ENCODE measurements around the gene CTSD. TPM values are rescaled to one million over a fixed set of nuclear protein-coding genes. Genes with fewer than 3 reads are reported as not detected.
A peak's percentile ranks its signal among the peaks of the same experiment; 100 is the strongest.

The CTSD gene
- total RNA-seq, 4 donors from 2014 or later, result 573 to 913 (median 707) TPM

DNA sequence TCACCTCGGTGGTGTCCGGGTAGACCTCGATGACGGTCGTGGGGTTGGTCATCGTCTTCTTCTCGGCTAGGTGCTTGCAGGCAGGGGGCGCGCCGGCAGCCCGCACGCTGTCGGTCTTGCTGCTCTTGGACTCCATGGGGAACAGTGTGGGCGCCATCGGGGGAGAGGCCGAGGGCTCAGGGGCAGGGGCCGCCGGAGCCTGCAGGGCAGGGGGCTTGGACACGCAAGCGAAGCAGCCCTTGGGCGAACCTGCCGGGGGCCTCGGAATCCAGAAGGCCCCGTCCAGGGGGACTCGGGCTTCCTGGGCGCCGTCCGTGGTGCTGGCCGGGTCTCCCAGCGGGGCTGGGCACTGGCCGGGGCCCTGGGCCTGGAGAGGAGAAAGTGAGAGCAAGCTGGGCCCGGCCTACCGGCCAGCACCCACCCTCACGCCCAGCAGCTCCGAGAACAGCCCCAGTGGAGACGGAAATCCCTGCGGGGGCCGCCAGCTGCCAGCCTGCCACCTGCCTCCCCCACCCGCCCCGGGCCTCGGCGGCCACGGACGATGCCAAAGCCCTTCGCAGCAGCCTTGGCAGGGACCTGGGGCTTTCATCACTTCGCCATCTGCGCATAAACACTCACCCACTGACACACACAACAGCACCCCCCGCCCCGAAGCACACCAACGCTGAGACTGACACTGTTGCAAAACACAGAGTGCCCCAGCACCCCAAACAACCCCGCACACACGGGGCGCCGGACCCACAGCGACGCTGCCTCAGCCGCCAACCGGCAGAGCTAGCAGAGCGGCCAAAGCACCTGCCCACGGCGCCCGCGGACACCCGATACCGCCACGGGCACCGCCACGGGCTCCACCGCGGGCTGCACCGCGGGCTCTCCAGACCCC lies 15.7 kb downstream of the CTSD start:
- peak overlapping the region; percentile 26 for H3K4me3 ChIP-seq (ENCODE audit: low read depth, poor library complexity, severe bottlenecking)
- peak in 1 of 2 donors; percentile 86 for DNase-seq (ENCODE audit: low spot score in 2 of 2)
- intact Hi-C loops (cut with DNase I; ENCODE audit: low total_unique reads), result no loop called here
- TF ChIP-seq POLR2A (IDR thresholded peaks at IDR 0.05), result no peak
- TF ChIP-seq, protein P1, sequence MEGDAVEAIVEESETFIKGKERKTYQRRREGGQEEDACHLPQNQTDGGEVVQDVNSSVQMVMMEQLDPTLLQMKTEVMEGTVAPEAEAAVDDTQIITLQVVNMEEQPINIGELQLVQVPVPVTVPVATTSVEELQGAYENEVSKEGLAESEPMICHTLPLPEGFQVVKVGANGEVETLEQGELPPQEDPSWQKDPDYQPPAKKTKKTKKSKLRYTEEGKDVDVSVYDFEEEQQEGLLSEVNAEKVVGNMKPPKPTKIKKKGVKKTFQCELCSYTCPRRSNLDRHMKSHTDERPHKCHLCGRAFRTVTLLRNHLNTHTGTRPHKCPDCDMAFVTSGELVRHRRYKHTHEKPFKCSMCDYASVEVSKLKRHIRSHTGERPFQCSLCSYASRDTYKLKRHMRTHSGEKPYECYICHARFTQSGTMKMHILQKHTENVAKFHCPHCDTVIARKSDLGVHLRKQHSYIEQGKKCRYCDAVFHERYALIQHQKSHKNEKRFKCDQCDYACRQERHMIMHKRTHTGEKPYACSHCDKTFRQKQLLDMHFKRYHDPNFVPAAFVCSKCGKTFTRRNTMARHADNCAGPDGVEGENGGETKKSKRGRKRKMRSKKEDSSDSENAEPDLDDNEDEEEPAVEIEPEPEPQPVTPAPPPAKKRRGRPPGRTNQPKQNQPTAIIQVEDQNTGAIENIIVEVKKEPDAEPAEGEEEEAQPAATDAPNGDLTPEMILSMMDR (IDR thresholded peaks at IDR 0.05), result no peak
- WGBS, 2 donors, result 39 to 69% methylated on average over 22 to 52 of the region's 72 CpGs

DNA sequence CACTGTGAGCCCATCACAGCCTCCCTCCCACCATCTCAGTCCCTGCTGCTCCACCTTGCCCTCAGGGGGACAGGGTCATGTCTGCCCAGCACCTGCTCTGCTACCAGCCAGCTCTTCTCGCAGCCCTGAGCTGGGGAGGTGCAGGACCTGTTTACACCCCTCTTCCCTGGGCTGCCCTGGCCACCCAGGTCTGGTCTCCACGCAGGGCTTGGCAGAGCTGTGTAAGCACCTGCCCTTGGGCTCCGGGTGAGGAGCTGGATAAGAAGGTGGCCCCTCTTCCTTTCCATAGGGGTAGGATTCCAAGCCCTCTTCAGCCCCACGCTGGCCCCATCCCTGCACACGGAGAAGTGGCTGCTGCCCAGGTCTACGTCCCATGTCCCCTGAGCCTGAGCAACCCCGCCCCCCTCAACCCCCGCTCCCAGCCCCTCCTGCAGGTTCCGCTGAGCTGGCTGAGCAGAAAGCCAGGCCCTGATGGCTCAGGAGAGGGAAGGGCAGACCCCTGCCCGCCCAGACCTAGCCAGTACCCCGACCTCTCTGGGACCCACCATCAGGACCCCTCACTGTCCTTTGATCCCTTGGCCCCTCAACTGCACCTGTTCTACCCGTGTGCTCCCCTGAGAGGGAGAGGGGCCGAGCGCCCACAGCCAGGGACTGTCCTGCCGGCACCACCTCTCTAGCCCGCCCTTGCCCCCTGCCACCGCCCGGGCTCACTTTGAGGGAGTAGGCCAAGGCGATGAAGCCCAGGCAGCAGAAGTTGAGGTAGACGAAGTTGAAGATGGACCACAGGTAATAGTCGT lies 16.6 kb downstream of the CTSD start:
- intact Hi-C loops (cut with DNase I; ENCODE audit: low total_unique reads), result no loop called here
- peak in 1 of 2 donors; percentile 84 for DNase-seq (ENCODE audit: low spot score in 2 of 2)
- TF ChIP-seq, protein P1 (IDR thresholded peaks at IDR 0.05), result no peak
- no peak for TF ChIP-seq POLR2A (IDR thresholded peaks at IDR 0.05)
- 74 to 85% methylated on average over 15 to 20 of the region's 21 CpGs for WGBS, 2 donors
- H3K4me3 ChIP-seq (ENCODE audit: low read depth, poor library complexity, severe bottlenecking), result no peak overlapping the region

DNA sequence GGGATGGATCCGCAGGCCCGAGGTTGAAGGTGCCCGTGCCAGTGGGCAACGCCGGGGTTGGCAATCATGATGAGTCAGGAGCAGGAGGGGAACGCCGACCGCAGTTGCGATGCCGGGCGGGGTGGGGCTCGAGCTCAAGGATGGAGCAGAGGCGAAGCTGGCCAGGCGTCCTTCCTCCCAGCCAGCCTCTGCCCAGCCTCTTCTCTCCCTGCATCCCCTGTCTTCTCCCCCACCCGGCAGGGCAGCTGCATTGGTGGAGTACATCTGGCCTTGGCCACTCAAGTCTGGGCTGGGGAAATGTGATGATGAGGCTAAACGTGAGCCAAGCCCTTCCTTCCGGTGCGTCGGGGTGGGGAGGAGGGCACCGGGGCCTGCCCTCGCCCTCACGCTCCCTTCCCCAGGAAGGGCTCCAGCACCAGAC lies 17.2 kb downstream of the CTSD start:
- TF ChIP-seq POLR2A (IDR thresholded peaks at IDR 0.05), result no peak
- TF ChIP-seq, protein P1 (IDR thresholded peaks at IDR 0.05), result no peak
- 64 to 74% methylated on average over 22 of the region's 22 CpGs for WGBS, 2 donors
- no peak overlapping the region for H3K4me3 ChIP-seq (ENCODE audit: low read depth, poor library complexity, severe bottlenecking)
- DNase-seq (ENCODE audit: low spot score in 2 of 2), result peak in 1 of 2 donors; percentile 88
- intact Hi-C loops (cut with DNase I; ENCODE audit: low total_unique reads), result no loop called here

DNA sequence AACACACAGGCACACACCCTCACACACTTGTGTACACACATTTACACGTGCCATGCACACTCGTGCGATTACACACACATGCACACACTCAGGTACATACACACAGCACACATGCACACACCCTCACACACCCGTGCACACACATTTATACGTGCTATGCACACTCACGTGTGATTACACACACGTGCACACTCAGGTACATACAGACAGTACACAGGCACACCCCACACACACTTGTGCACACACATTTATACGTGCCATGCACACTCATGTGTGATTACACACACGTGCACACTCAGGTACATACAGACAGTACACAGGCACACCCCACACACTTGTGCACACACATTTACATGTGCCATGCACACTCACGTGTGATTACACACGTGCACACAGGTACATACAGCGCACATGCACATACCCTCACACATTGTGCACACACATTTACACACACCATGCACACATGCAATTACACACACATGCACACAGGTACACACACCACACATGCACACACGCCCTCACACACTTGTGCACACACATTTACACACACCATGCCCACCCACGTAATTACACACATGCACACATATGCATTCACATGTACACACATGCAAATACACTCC lies 17.9 kb downstream of the CTSD start:
- DNase-seq (ENCODE audit: low spot score in 2 of 2), result no peak
- intact Hi-C loops (cut with DNase I; ENCODE audit: low total_unique reads), result no loop called here
- no peak overlapping the region for H3K4me3 ChIP-seq (ENCODE audit: low read depth, poor library complexity, severe bottlenecking)
- WGBS, 2 donors, result 84 to 89% methylated on average over 14 of the region's 14 CpGs
- TF ChIP-seq, protein P1 (IDR thresholded peaks at IDR 0.05), result peak in 1 of 3 donors; percentile 20
- no peak for TF ChIP-seq POLR2A (IDR thresholded peaks at IDR 0.05)

DNA sequence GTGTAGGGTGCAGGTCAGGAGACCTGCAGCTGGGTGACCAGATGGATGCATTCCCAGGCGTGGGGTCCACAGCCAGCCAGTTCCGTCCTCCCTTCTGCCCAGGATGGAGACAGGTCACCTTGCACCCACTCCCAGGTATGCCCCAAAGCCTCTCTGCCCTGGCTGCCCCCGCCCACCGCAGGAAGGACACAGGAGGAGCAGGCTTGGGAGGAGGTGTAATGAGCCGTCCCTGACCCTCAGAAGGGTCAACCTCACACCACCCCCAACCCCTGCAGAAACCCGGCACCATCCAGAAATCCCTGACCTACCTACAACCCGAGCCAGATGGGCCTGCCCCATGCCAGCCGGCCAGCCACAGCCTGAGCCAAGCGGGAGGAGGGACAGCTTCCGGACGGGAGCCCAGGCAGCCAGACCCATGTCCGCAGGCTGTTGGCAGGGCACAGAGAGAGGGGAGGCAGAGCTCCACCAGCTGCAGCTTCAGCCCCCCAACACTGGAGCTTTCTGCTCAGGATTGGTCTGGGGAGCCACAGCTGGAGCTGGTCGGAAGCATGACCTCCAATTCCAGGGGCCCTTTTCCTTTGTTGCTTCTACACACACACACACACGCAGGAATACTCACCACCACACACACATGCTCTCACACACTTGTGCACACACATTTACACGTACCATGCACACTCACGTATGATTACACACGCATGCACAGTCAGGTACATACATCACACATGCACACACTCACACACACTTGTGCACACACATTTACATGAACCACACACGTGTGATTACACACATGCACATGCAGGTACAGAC lies 18.6 kb downstream of the CTSD start:
- peak in 1 of 2 donors; percentile 85 for DNase-seq (ENCODE audit: low spot score in 2 of 2)
- 64 to 80% methylated on average over 18 of the region's 18 CpGs for WGBS, 2 donors
- intact Hi-C loops (cut with DNase I; ENCODE audit: low total_unique reads), result no loop called here
- H3K4me3 ChIP-seq (ENCODE audit: low read depth, poor library complexity, severe bottlenecking), result no peak overlapping the region
- TF ChIP-seq, protein P1 (IDR thresholded peaks at IDR 0.05), result no peak
- no peak for TF ChIP-seq POLR2A (IDR thresholded peaks at IDR 0.05)
